NCI-H460 (cell line): Measurements from ENCODE around the gene NMT1. TPM values are rescaled to one million over a fixed set of nuclear protein-coding genes. Genes with fewer than 3 reads are reported as not detected.

Source experiments
- DNase-seq: peaks from one replicate; pipeline ENCODE4 v3.0.0-alpha.2; 2016; ENCODE audit warnings: low read depth; ENCODE audit errors: extremely low read depth
- total RNA-seq: library from RNA; depleted of rRNA; stranded (reverse); fragments of >200 nt; shearing (Covaris generic); gene quantifications from 2 replicates; pipeline ENCODE4 v1.2.3, GENCODE V29; 2014

Gene NMT1
- total RNA-seq, 1 experiment from 2014 or later, result 88.9 TPM

DNA sequence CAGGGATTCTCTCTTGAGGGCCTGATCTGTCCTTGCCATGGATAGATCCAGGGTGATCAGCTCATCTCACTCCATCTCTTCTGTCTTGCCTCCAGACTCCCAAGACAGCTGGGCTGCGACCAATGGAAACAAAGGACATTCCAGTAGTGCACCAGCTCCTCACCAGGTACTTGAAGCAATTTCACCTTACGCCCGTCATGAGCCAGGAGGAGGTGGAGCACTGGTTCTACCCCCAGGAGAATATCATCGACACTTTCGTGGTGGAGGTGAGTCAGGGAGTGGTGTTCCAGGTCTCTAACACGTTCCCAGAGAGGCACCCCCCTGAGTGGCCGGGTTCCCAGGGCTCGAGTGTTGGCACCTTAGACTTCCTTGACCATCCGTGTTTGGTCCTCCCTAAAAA, 41.7 kb downstream of the NMT1 start:
- no peak for DNase-seq

- DNase-seq, result no peak
These were observed 42.2 kb downstream of the NMT1 start for GRCh38 chr17:45103269-45103795.

DNA sequence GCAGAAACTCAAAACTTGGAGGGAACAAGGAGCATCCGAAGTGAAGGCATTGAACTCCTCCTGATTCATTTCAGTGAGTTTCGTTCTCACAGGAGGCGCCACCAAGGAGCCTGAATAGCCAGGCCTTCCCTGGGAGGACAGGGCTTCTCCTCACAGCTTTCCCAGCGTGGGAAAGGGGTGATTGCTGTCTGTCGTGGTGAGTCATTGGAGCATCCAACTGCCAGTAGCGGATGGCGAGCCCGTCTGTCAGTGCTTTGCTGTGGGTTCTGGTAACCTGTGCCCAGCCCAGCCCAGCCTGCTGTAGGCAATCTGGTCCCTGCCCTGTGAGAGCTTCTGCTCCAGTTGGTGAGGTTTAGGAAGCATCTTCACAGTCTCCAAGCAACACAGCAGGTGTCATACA, 42.9 kb downstream of the NMT1 start:
- no peak for DNase-seq

- no peak for DNase-seq
These were observed 43.4 kb downstream of the NMT1 start for GRCh38 chr17:45104497-45104896.

DNA sequence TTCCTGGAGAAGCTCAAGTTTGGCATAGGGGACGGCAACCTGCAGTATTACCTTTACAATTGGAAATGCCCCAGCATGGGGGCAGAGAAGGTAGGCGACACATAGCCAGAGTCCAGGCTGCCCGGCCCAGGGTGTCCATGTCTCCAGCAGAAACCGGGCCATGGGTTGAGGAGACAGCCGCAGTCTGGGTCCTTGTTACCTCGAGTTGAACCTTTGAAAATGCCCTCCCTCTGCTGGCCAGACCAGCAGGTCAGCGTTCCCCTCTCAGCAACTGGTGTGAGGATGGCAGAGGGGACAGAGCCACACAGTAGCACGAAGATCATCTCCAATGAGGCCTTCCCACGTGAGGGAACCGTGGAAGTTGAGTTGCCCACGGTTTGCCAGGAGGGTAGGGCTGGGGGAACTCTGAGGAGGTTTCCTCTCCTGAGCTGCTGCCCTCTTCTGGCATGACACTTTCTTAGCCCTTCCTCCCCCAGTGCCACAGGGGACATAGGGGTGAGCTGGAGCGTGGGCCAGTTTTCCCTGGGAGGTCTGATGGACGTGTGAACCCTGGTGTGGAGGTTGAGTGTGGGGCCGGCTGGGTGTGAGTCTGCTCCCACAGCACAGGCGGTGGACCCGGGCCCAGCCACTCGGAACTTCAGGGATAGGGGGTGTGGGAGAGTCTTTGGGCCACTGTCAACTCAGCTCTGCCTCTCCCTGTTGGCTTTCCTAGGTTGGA, 43.9 kb downstream of the NMT1 start:
- no peak for DNase-seq

DNA sequence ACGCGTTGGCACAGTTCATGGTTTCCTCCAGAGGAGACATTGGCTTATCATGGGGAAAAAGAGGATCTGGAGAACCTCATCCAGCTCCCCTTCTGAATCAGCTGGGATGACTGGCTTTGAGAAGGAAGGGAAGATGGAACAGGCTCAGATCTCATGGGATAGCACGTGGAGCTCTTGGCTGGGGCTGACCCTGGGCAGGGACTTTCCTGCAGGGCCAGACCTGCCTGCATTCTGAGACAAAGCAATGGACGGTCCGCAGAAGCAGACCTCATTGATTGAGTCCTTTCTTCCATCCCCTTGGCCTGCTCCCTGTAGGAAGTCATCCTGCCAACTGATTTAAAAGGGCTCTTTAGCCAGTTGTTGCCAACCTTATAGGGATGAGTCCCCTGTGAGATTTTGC, 45.0 kb downstream of the NMT1 start:
- no peak for DNase-seq

DNA sequence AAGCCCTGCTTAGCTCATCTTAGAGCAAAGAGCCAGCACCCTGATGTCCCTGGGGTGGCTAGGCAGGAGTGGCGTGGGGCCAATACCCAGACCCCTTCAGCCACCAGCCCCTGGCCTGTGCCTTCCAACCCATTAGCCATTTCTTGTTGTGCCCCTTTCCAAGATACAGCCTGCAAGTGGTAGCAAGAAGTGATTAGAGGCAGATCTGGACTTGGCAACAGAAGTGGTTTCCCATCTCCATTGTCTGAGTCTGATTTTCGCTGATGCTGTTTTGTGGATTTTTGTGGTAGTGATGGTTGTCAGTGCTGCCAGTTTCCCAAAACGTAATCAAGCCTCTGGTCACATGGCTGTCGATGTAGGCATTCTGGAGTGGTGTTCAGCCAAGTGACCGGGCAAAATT, 45.5 kb downstream of the NMT1 start:
- no peak for DNase-seq

DNA sequence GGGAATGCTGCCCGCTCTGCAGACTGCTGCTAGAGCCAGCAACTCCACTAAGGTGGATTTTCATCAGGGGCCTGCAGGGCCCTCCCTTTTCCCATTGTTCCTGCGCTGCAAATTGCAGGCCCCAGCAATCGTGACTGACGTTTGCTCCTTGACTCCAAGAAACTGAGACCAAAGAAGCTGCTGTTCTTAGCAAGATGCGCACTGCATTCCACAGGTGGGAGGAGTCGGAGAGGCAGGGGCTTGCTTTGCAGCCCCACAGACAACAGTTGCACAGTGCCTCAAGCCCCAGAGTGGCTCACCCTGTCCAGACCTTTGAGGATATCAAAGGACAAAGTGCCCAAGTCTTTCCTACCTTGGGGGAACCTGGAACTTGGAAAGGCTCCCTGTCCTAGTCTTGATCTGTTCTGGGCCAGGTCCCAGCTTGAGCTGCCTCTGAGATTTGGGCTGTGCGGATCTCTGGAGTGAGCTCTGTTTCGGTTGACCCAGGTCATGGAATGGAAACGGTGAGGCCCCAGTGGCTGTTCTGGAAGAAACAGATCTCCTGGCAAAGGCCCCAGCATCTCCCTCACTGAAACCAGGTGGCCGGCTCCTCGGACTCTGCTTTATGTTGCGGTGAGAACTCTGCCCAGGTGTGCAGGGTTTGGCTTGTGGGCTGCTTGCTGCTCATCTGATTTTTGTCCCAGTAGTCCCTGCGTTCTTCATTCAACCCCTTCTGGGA, 46.3 kb downstream of the NMT1 start:
- no peak for DNase-seq

GRCh38 chr17:45108051-45108450, 46.9 kb downstream of the NMT1 start:
- no peak for DNase-seq

DNA sequence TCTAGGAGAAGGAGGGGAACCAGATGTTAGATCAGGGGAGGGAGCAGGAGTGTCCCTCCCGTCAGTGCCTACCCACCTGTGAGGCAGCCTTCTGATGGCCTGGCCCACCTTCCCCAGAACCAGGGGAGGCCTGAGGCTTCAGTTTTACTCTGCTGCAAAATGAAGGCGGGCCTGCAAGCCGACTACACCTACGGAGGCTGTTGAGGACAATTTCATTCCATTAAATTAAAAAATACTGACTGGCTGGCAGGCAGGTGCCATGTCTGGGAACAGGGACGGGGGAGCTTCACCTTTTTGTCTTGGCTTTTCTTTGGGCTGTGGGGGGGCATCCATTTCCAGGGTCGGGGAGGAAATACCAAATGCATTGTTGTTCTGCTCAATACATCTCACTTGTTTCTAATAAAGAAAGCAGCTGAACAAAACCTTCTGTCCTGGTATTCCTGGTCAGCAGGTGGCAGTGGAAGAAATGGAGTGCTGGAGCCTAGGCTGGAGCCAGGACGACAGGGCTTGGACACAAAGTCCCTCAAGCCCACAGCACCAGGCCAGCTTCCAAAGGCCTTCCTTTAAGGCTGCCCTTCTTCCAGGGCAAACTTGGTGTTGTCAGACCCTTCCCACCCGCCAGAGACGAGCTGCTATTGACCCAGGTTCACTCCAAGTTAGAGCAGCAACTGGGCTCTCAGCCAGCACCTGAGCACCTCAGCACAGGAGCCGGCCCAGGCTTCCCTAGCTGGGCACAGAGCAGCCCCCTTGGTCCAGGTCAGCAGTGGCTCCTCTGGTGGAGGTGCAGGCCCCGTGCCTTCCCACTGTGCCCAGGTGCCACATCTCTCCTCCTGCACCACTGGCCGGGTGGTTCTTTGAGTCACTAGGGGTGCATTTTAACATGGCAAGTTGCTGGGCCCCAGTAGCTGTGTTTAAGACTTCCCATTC, 47.7 kb downstream of the NMT1 start:
- peak; percentile 54 for DNase-seq

DNA sequence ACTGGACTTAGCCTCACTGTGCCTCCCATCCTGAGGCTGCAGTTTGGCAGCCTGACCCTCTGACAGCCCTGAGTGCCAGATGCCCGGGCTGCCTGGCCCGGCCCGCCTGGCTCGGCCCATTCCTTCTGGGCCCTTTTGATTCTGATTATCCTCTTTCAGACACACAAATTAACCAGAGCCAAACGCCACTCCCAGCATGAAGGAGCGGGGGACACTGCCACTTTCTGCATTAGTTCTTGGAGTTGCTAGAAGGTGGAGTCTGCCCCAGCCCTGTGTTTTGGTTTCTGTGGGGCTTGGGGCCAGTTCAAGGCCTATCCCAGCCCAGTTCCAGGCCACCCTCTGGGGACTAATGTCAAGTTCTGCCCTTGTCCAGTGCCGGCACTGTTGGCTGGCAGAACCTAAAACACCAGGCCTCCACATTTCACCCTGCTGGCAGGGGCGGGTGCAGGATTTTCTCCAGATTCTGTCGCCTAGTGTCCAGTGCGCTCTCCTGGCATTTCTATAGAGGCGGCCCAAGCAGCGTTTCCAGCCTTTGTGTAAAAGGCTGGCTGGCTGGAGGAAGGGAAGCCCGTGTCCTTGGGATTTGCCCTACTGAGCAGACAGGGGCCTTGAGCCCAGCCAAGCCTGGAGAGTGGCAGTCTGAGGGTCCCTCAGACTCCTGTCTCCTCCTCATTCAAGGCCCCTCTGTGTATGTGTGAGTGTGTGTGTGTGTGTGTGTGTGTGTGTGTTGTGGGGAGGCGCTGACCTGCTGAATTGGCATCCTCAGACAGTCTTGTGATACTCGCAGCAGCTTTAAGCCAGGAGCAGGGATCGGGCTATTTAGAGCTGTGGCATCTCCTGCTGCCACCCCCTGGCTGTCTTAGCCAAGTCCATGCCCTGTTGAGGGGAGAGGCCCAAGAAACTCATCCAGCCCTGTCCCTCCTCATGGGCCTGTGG, 49.8 kb downstream of the NMT1 start:
- DNase-seq, result peak; percentile 38

GRCh38 chr17:45111850-45112249, 50.7 kb downstream of the NMT1 start:
- no peak for DNase-seq

- DNase-seq, result no peak
These were observed 51.7 kb downstream of the NMT1 start for GRCh38 chr17:45112559-45113423.

DNA sequence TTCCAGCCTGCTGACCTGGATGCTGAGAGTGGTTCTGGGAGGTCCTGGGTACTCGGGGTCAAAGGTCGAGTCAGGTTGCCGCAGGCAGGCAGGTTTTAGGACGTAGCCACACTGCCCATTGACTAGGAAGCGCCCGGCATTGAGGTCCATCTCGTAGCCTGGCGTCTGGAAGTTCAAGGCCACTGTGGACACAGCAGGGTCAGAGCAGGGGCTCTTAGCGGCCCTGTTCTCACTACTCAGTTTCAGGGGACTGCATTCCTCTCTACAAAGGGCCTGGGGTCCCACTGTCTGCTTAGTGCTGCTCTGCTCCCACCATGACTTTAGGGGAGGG, 52.3 kb downstream of the NMT1 start:
- DNase-seq, result no peak

- DNase-seq, result no peak
These were observed 53.2 kb downstream of the NMT1 start for GRCh38 chr17:45114117-45114932.

DNA sequence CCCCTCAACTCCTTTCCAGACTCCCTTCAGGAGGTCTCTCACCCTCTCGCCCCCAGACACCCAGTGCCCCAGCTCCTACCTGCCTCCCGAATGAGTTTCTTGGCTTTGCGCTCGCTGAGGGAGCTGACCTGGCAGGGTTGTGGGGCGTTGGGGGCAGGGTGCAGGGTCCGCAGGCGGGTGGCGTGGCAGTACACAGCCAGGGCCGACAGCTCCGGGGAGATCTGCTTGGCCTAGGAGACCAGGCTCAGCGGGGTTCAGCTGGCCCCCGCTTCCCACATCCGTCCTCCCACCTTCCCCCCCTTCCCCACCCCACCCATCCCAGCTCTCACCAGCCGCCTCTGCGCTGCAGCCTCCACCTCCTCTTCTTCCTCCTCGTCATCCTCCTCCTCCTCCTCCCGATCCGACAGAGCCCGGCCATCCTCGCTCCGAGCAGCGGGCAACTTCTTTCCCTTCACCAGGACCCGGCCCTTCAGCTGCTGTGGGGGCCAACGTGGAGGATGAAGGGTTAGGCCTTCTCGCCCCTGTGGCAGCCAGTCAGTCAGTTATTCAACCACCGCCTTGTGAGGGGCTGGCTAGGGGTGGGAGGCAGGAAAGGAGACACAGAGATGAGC, 54.0 kb downstream of the NMT1 start:
- no peak for DNase-seq

- peak; percentile 92 for DNase-seq
These were observed 54.8 kb downstream of the NMT1 start for GRCh38 chr17:45115871-45116270.
